ENCODE results near the gene WNK3. TPM values are rescaled to one million over a fixed set of nuclear protein-coding genes. Genes with fewer than 3 reads are reported as not detected.
"Not testable (repeated sequence)": the region's sequence is repeated elsewhere in the genome, so short reads cannot be mapped to it uniquely, and the experiment has no call there.

Gene WNK3
- total RNA-seq, 1 experiment from 2014 or later: not detected

DNA sequence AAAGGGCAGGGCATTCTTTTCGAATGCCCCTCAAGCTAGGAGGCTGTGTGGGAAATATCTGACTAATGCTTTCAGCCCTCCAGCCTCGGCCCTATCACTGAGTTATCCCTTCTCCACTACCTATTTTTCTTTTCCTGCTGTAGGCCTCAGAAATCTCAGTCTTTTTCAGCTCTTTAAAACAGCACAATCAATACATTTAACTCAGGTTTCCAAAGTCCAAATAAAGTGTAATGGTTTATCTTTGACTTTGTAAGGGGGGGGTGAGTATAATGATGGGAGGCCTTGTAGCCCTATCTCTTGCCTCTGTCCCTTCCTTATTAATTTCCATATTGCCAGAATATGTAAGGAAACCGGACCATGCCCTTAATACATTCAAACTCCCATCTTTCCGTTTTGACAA, 1.6 kb upstream of the WNK3 start:
- BruUV-seq (replicated peaks): no TSS peak
- CTCF ChIA-PET: no interaction called here
- no peak overlapping the region for H3K27ac Mint-ChIP-seq (ENCODE audit: unreplicated experiment)
- H3K4me1 Mint-ChIP-seq (ENCODE audit: low read depth, unreplicated experiment): no peaks in the 10 kb centered on the region
- H3K4me3 Mint-ChIP-seq (ENCODE audit: low read depth, unreplicated experiment): no peak overlapping the region
- no peak for DNase-seq
- no peaks in the 10 kb centered on the region for H3K36me3 Mint-ChIP-seq (ENCODE audit: insufficient read depth, unreplicated experiment)
- H3K27me3 Mint-ChIP-seq (ENCODE audit: unreplicated experiment): peaks cover 32% of the 10 kb centered on the region
- TF ChIP-seq CTCF (IDR thresholded peaks at IDR 0.05; ENCODE audit: unreplicated experiment): no peak
- H3K9me3 Mint-ChIP-seq (ENCODE audit: low read depth, unreplicated experiment): no peaks in the 10 kb centered on the region
- intact Hi-C loops (cut with micrococcal nuclease; ENCODE audit: unreplicated experiment): no loop called here

DNA sequence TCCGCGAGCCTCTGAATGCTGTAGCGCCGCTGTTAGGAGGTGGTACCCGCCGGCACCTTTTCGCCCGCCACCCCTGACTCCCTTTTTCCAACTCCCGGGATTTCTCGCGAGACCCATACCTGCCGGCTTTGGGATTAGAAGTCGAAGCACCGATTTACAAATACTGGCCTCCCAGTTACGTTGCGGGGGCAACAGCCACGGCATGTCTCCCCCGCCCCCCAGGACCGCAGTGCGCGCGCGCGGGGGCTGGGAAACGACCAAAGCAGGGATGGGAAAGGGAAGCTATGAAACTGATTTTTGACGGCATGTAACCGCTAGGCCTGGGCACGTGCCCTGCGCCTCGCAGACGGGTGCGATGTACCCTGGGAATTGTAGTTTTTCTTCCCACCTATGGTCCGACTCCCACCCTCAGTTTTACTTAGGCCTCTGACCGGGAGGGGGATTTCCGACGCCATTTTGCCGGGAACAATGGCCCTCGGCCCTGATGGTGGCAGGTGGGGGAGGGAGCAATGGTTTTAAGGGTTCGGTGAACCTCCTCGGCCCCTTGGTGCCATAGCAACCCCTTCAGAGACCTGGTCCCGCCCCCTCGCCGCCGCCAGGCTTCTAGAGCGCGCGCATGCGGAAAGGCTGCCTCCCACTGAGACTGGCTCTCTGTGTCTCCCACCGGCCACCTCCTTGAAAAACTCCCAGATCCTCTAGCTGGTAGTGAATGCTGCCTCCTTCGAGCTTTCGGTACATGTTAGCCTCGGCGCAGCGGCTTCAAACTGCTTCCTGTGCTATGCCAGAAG, 772 bp upstream of the WNK3 start:
- Mint-ChIP-seq H3K27ac (ENCODE audit: unreplicated experiment) (no peak overlapping the region), H3K9me3 (ENCODE audit: low read depth, unreplicated experiment) (no peaks in the 10 kb centered on the region), H3K27me3 (ENCODE audit: unreplicated experiment) (peaks cover 32% of the 10 kb centered on the region), H3K4me3 (ENCODE audit: low read depth, unreplicated experiment) (no peak overlapping the region), H3K36me3 (ENCODE audit: insufficient read depth, unreplicated experiment) (no peaks in the 10 kb centered on the region), H3K4me1 (ENCODE audit: low read depth, unreplicated experiment) (no peaks in the 10 kb centered on the region)
- CTCF ChIA-PET: no interaction called here
- no peak for DNase-seq
- no TSS peak for BruUV-seq (replicated peaks)
- intact Hi-C loops (cut with micrococcal nuclease; ENCODE audit: unreplicated experiment): no loop called here
- TF ChIP-seq CTCF (IDR thresholded peaks at IDR 0.05; ENCODE audit: unreplicated experiment): no peak

- CTCF ChIA-PET: no interaction called here
- no peaks in the 10 kb centered on the region for H3K36me3 Mint-ChIP-seq (ENCODE audit: insufficient read depth, unreplicated experiment)
- TF ChIP-seq CTCF (IDR thresholded peaks at IDR 0.05; ENCODE audit: unreplicated experiment): no peak
- no peaks in the 10 kb centered on the region for H3K4me1 Mint-ChIP-seq (ENCODE audit: low read depth, unreplicated experiment)
- H3K4me3 Mint-ChIP-seq (ENCODE audit: low read depth, unreplicated experiment): no peak overlapping the region
- no peak overlapping the region for H3K27ac Mint-ChIP-seq (ENCODE audit: unreplicated experiment)
- peaks cover 14% of the 10 kb centered on the region for H3K27me3 Mint-ChIP-seq (ENCODE audit: unreplicated experiment)
- DNase-seq: no peak
- intact Hi-C loops (cut with micrococcal nuclease; ENCODE audit: unreplicated experiment): no loop called here
- no peaks in the 10 kb centered on the region for H3K9me3 Mint-ChIP-seq (ENCODE audit: low read depth, unreplicated experiment)
- no TSS peak for BruUV-seq (replicated peaks)
These were observed 5.2 kb downstream of the WNK3 start for GRCh38 chrX:54352677-54353076.

DNA sequence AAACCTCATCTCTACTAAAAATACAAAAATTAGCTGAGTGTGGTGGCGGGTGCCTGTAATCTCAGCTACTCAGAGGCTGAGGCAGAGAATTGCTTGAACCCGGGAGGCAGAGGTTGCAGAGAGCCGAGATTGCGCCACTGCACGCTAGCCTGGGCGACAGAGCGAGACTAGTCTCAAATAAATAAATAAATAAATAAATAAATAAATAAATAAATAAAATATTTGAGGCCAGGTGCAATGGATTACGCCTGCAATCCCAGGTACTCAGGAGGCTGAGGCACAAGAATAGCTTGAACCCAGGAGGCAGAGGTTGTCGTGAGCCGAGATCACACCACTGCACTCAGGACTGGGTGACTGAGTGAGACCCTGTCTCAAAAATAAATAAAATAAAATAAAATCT, 20.5 kb downstream of the WNK3 start:
- H3K36me3 Mint-ChIP-seq (ENCODE audit: insufficient read depth, unreplicated experiment); H3K4me1 Mint-ChIP-seq (ENCODE audit: low read depth, unreplicated experiment); H3K27ac Mint-ChIP-seq (ENCODE audit: unreplicated experiment); H3K9me3 Mint-ChIP-seq (ENCODE audit: low read depth, unreplicated experiment); DNase-seq; intact Hi-C loops (cut with micrococcal nuclease; ENCODE audit: unreplicated experiment); BruUV-seq (replicated peaks); H3K4me3 Mint-ChIP-seq (ENCODE audit: low read depth, unreplicated experiment): not testable (repeated sequence)
- CTCF ChIA-PET: interaction anchor here (0.7 kb wide), 1 partner anchor 473 kb away, joined by 3 read pairs; no protein-coding TSS in a partner anchor
- peaks cover 13% of the 10 kb centered on the region for H3K27me3 Mint-ChIP-seq (ENCODE audit: unreplicated experiment)

DNA sequence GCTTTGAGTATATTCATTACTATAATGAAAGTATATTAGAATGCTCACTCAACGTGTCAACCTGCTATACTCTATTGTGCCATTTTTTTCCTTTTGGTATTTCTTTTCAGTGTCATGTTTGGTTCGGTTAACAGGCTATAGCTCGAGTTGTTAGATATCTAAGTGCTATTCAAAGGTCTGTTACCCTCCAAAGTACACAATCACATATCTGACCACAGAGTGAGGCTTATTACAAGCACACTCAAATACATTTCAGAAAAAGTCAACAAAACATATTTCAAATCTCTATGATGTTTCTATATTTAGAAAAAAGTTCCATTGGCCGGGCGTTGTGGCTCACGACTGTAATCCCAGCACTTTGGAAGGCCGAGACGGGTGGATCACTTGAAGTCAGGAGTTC, 32.8 kb downstream of the WNK3 start:
- no peaks in the 10 kb centered on the region for H3K9me3 Mint-ChIP-seq (ENCODE audit: low read depth, unreplicated experiment)
- H3K27ac Mint-ChIP-seq (ENCODE audit: unreplicated experiment): no peak overlapping the region
- CTCF ChIA-PET: interaction anchor here (0.6 kb wide), 1 partner anchor 811 kb away, joined by 3 read pairs; no protein-coding TSS in a partner anchor
- BruUV-seq (replicated peaks): no TSS peak
- TF ChIP-seq CTCF (IDR thresholded peaks at IDR 0.05; ENCODE audit: unreplicated experiment): no peak
- H3K4me1 Mint-ChIP-seq (ENCODE audit: low read depth, unreplicated experiment): no peaks in the 10 kb centered on the region
- H3K27me3 Mint-ChIP-seq (ENCODE audit: unreplicated experiment): no peaks in the 10 kb centered on the region
- intact Hi-C loops (cut with micrococcal nuclease; ENCODE audit: unreplicated experiment): no loop called here
- H3K4me3 Mint-ChIP-seq (ENCODE audit: low read depth, unreplicated experiment): no peak overlapping the region
- H3K36me3 Mint-ChIP-seq (ENCODE audit: insufficient read depth, unreplicated experiment): no peaks in the 10 kb centered on the region
- no peak for DNase-seq

Measured in Calu3 (cell line).